ENCODE data around the gene MOB4.

- no peak for TF ChIP-seq CTCF (IDR thresholded peaks at IDR 0.05)
- no peak for TF ChIP-seq POLR2A (IDR thresholded peaks at IDR 0.05)
Measured at GRCh38 chr2:197571627-197572271, 55.9 kb downstream of the MOB4 start.

Data from esophagus squamous epithelium (tissue), 4 donors.